Activated CD8-positive, alpha-beta memory T cell treated with anti-CD3 and anti-CD28 coated beads for 36 hours (primary cell): Measurements from ENCODE around the gene KCNMA1. TPM values are rescaled to one million over a fixed set of nuclear protein-coding genes. Genes with fewer than 3 reads are reported as not detected.

ENCODE experiments used
- CTCF ChIA-PET: fragments of 350-600 bp; sonication (Branson Sonifier 250); formaldehyde crosslinking; loops from one replicate; lab custom pipeline; 2021; ENCODE audit warnings: antibody characterized with exemption; lab: Charles Lee
- POLR2A ChIA-PET: fragments of 350-600 bp; sonication (Branson Sonifier 250); formaldehyde crosslinking; loops from one replicate; lab custom pipeline; 2021; ENCODE audit warnings: antibody characterized with exemption; lab: Charles Lee
- total RNA-seq, 2 experiments: library from RNA; stranded (reverse); gene quantifications; one replicate each; pipeline ENCODE4 v1.2.3, GENCODE V29; 2021

The KCNMA1 gene
- total RNA-seq, 2 experiments from 2014 or later, result not detected

DNA sequence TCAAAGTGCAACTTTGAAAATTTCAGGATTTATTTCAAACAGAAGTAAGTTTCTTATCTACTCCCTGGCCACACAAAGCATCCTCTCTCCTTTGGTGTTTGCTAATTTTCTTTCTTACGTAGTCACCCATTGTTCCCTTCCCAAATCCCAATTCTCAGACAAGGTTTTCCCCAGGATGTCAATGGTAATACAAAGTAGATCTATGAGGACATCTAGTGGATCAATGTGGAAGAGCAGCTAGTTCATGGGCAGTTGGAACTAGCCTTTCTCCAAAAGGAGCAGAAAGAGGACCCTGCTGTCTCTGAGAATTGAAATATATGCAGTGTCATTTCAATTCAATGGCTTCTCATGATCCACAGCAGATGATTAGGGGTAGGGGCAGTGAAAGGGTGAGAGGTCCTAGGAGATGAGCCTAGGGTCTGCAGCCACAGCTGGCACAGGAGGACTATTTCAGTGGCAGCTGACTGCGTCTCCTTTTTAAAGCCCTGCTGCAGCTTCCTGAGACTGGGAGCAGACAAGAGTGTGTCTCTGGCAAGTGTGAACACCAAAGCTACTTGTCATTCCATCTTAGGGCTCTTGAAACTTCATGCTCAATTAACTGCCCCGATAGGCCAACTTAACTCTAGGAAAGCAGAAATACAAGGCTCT lies 632.6 kb downstream of the KCNMA1 start:
- ChIA-PET CTCF (interaction anchor here (0.6 kb wide), 1 partner anchor 725 kb away, joined by 4 read pairs; no protein-coding TSS in a partner anchor), POLR2A (no interaction called here)

DNA sequence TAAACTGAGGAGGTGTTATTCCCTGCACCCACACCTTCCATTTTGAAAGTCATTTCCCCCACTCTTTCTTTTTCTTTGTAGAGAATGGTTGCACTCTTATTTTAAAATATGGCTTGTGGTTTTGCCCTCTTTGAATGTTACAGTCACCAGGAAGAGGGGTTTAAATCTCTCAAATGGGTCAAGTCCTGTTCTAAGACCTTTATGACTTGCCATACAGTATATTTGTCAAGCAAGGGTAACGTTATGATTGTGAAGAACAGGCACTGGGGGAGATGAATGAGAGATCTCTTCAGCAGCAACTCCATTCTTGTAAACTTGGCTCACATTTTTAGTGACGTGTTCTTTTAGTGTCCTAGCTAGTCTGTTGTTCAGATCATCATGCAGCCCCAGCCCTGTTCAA lies 634.7 kb downstream of the KCNMA1 start:
- ChIA-PET CTCF (no interaction called here), POLR2A (no interaction called here)

DNA sequence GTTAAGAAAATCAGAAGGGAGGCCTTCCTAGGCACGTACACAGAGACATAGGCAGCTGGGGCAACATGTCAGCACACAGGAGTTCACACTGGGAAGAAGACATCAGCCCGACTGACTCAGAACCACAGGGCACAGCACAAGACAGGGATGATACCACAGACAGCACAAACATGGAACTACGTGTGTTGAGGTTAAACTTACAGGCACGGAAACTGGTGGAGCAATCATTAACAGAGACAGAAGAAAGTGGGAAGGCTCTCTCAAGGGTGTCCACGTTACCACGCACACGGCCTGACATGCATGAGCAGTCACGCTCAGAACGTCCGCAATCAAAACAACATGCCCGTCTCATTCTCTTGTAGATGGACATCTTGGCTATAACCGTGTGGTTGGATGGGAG lies 636.4 kb downstream of the KCNMA1 start:
- ChIA-PET CTCF (no interaction called here), POLR2A (no interaction called here)

DNA sequence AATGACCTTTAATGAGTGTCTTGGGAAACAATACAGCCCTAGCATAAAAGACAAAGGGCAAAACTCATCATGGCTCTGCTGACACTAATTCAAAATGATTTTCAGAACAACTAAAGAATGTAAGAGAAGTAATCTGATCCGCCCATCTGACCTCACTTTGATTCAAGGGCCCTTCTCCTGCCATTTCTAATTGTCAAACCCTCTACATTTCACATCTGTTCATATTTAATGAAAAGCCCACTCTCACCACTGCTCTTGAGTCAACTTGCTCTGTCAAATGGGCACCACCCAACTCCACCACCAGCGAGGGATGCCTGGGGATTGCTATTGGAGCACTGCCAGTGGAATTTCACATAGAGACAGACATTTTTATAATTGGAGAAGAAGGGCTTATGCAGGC lies 639.2 kb downstream of the KCNMA1 start:
- POLR2A ChIA-PET, result no interaction called here
- CTCF ChIA-PET, result no interaction called here

DNA sequence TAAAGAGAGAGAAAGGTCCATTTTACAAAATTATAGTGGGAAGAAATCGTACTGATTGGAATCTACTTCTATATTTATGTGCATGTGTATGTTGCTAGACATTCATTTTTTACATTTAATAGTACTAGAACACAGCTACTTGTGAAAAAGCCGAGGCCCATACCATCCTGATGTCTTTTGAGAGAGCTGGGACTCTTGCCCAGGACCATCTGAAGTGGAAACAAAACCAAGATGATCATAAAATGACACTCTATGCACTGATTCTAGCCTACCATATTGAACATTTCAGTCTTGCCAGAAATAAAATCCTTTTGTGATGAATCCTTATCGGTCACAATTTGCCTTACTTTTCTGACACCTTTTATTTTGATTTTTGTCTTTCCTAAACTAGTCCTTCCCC lies 640.0 kb downstream of the KCNMA1 start:
- CTCF ChIA-PET, result no interaction called here
- POLR2A ChIA-PET, result no interaction called here

DNA sequence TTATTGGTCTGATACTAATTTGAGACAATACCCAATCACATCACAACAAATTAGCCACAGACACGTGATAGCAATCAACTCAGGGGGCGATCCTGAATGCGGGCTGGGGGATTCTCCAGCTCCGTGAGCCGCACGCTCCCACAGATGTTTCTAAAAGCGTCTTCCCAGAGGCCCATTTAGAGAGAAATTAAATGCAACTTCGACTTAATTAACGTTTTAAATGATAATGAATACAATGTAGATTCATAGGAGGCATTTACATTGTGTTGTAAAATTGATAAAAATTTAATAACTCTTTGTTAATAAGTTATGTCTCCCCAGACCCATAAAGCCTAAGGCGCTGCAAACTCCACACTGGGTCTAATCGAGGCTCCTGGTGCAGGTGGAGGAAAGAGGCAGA lies 642.6 kb downstream of the KCNMA1 start:
- CTCF ChIA-PET, result no interaction called here
- POLR2A ChIA-PET, result no interaction called here

DNA sequence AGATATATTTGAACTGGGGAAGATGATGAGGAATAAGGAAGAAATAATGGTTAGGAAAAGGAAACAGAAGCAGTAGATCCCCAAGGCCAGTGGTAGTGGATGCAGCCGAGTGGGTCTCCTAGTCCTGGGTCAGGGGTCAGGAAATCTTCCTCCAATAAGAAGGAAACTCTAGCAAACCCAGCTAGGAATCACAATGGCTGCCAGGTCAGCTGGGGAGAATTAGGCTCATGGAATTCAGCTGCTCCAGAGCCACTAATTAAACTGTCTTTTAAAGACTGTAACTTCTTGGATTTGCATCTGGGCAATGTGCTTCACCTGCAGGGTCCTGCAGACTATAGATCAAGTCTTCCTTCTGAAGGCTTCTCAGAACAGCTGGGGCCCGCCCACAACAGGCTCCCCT lies 644.4 kb downstream of the KCNMA1 start:
- ChIA-PET CTCF (no interaction called here), POLR2A (no interaction called here)

DNA sequence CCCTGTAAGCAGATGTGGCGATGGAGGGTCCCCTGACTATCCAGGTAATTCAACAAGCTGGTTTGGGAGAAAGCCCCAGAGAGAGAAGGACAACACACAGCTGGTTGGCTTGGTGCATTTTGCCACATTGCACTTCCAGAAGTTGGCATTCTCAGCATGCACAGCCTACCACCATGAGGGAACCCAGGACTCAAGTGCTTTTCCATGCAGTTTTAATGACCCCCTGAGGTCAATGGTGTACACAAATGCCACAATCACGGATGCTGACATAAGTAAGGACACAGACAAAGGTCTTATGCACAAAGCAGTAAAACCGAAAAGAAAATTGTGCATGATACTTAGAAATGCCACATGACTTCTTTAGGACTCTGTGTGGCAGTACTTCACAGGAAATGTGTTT lies 645.1 kb downstream of the KCNMA1 start:
- ChIA-PET POLR2A (interaction anchor here (0.6 kb wide), 1 partner anchor 470 kb away, joined by 3 read pairs; no protein-coding TSS in a partner anchor), CTCF (no interaction called here)

DNA sequence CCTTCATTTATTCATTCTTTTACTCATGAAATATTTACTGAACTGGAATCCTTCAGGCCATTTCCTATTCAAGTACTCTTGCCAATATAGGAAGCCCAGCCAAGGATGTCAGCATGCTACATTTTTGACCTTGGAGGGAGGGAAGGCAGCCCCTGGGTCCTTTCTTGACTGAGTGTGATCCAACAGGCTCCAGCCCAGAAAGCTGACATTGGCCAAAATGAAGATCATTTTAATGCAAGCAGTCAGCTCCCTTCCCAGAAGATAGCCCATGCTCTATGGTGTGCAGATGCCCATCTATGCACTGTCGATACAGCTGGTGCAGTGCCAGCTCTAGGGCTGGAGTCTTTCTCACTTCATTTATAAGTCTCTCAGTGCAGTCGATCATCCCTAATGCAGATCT lies 646.0 kb downstream of the KCNMA1 start:
- ChIA-PET CTCF (no interaction called here), POLR2A (no interaction called here)

DNA sequence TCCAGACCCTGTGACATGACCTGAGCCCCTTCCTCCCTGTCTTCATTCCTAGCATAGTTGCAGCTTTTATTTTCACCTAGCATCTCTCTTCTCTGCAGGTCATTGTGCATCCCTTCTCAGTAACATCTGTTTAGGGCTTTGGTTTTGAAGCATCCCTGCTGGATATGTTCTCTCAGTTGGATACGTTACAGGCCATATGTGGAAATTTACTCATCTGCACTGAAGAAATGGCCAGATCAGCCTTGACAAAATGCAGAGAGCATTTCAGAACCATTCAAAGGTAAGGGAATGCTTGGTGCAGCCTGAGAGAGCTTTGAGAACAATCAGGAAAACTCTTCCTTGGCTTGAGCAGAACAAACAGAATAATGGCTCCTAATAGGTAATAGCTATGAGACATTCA lies 647.0 kb downstream of the KCNMA1 start:
- CTCF ChIA-PET, result no interaction called here
- POLR2A ChIA-PET, result no interaction called here

DNA sequence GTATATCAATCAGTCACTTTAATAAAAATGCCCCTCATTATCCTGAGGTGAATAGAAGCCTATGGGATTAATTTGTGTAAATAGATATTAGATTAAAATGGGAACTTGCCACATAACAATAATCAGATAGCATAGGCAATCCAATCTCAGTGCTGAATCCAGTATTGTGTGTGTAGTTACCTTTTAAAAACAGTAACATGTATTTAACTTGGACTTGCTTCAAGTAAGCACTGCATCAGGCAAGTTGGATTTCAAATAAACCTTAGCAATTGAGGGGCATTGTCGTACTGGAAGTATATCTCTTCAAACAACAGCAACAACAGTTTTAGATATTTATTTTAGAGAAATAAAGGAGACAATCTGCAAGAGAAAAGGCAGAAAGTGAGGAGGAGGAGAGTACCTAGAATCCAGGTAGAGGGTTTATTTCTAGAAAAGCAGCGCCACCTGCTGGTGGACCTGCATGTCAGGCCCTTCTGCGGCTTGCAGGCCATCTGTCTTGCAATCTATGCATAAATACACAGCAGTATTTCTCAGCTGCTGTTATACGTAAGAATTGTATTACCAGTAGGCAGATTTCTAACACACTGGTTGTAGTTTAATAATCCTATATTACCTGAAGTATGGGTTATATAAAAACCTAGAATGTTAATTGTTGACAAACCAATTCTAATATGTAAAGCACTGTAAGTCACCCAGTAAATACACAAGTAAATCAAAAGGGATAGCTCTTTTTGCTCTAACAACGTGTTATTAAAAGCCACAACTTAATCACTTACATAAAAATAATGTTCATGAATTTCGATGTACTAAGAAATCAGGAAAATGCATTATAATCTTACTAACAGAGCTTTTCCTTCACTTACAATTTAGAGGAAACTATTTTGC lies 652.8 kb downstream of the KCNMA1 start:
- ChIA-PET CTCF (no interaction called here), POLR2A (no interaction called here)

DNA sequence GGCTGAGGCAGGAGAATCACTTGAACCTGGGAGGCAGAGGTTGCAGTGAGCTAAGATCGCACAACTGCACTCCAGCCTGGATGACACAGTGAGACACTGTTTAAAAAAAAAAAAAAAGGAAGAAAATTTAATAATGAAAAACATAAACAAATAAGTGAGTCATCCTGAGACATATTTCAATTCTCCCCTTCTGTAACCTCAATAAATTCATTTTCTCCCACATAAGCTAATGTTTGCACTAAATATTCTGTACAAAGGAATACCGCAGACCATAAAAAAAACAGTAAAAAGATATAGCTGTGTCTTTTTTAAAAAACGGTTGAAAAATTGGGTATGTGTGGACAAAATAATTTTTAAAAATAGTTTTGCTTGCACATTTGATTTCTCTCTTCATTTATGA lies 654.0 kb downstream of the KCNMA1 start:
- POLR2A ChIA-PET, result no interaction called here
- CTCF ChIA-PET, result no interaction called here

DNA sequence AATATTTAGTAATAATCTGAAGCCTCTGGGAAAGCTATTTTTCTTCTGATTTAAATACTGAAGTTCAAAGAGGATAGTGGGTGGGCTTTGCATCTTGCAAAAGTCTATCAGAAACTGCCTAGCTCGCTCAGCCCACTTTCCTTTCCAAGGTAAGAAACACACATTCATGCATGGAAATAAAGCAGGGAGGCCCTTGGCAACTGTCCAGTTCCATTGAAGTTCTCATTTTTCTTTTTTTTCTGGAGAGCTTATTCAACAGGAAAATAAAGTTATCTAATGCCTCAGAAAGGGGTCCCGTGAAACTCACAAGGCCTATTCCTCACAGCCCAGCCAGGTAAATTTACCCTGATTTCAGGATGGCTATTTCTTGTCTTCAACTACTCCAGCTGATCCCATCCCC lies 654.9 kb downstream of the KCNMA1 start:
- ChIA-PET CTCF (no interaction called here), POLR2A (no interaction called here)

DNA sequence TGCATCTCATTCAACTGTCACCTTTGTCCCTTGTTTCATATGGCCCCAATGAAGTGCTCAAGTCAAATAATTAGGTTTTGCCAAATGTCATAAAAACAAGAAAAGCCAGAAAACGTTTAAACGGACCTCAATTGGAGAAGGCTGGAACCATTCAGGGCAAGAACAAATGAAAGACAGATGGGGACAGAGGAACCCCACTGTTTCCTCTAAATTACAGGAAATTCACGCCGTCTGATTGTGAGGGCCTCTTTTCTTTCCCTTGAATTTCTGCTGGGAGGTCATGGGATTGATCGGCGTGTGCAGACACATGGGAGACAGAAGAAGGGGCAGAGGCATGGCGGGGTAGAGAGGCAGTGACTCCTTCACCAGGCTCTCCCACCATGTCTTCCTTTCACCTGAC lies 656.4 kb downstream of the KCNMA1 start:
- POLR2A ChIA-PET, result no interaction called here
- CTCF ChIA-PET, result no interaction called here

DNA sequence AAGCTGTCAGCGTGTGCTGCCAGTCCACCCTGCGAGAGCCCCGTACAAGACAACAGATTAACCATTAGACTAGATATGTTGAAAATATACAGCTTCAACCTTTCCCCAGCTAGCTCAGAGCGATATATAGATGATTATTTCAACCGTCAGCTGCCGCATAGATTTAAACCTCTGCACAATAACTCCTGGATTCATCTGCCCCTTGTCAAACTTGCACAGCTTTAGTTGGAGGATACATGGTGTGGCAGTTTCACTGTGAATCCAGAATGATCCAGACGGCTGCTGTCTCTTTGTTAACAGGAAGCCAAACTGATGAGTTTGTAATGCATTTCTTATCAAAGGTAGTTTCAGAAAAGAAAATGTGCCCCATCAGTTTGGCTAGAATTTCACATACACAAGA lies 659.7 kb downstream of the KCNMA1 start:
- ChIA-PET POLR2A (no interaction called here), CTCF (no interaction called here)

DNA sequence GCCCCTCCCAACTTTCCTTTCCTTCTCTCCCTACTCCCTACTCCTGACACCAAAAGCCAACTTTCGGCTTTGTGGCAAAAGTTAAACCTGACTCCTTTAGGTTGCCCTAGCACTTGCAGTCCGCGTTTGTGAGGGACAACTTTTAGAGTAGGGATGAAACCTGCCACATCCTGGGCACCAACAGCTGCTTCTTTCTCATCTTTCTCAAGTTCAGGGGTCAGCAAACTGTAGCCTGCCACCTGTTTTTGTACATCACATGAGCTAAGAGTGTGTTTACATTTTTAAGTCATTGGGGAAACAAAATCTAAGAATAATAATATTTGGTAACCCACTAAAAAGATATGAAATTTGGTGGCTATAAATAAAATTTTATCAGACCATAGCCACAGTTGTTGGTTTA lies 660.6 kb downstream of the KCNMA1 start:
- POLR2A ChIA-PET, result no interaction called here
- CTCF ChIA-PET, result no interaction called here

DNA sequence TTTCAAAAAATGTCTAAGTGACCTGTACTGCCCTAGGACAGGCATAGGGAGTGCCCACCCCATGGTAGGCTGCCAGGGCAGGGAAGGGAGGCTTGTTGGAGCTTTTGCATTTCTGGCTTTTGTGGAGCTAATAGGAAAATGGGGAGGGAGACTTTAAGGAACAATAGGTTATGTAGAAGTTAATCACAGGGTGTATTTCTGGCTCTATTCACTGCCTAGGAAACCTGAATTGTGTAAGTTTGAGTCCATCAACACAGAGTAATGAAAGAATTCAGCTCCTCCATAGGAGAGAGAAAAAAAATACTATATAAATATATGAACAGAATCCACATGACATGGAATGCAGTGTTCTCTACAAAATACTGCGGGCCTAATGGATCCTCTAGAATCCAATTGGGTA lies 661.5 kb downstream of the KCNMA1 start:
- ChIA-PET CTCF (no interaction called here), POLR2A (no interaction called here)

DNA sequence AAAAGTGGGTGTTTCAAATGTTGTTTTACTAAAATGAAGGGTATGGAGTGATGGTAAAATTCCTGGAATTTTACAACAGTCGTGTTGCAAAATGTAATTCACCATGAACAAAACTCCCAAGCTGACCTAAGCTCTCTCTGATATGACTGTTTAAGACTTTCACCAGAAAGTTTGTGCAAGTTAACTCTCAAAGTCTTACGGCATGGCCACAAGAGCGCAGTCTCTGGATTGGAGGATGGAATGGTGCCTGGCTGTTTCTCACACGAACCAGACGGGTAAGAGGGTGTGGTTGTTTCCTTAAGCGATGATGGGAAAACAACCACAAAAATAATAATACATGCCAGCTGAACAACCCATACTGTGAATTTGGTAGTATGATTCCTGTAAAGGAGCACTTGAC lies 662.5 kb downstream of the KCNMA1 start:
- CTCF ChIA-PET, result no interaction called here
- POLR2A ChIA-PET, result no interaction called here

DNA sequence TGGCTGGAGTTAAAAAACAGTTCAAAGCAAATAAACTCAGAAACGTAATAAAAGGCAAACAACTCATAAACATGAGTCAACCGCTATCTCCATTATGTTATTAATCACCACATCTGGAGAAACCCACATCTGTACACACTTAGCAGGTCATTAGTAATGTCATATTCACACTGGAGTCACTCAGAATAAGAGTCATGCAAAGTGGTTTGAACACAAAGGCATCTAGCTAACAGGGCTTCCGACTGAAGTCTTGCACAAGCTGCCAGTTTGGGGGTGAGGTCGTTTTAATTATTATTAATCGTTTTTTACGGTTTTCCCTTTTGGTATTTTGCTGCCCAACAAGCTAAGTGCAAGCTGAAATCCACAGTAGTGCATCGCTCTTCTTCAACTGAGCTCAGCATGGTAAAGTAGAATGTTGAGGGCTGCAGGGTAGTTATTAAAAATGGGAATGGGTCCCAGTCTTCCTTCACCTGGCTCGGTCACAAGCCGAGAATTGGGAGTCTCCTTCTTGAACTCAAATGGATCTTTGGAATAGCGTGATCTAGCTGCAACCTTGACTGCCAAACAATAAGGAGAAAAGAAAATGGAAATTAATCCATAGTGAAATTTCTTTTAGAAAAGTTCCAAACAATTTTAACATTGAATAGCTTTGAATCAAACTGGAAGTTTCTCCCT lies 663.5 kb downstream of the KCNMA1 start:
- ChIA-PET POLR2A (no interaction called here), CTCF (no interaction called here)

DNA sequence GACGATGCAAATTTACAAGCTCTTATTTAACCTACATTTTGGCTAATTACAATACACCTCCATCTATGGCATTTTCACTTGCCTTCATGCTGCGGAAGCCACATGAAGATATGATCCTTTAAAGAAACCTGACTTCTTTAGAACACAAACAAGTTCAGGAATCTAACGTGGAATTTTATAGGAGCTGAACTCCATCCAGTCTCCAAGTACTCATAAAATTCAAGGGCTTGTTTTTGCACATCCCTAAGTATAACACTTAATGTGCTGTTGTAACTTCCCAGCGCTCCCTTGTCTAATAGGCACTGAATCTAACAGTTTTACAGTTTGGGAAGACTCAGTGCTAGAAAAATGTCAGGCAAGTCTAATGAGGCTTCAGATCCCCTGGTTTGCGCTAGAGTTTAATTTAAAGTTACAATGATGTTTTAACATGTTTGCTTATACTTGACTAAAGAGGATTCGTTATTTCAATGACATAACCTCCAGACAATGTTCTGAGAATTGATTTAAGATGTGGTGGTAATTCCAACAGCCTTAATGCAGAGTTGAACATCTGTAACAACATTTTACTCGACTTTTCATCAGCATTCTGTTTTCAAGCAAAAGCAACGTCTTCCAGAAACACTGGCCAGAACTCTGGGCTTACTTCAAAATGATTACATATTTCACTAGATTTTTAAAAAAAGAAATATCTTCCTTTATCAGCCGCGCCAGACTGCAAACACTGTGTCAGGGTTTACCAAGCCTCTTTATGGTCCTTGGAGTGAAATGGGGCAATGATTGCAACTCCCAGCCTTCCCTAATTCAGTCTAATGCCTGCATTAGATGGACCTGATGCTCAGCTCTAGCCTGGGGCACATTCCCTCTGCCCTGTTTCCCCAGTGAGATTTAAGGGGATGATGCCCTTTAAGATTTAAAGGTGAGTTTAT lies 664.3 kb downstream of the KCNMA1 start:
- ChIA-PET POLR2A (no interaction called here), CTCF (no interaction called here)
